HepG2 (cell line): ENCODE results near the gene GNG12. TPM values are rescaled to one million over a fixed set of nuclear protein-coding genes. Genes with fewer than 3 reads are reported as not detected.
A peak's percentile ranks its signal among the peaks of the same experiment; 100 is the strongest.

Experiments
- ARID3A ChIP-seq: IDR thresholded peaks from 2 replicates; pipeline ENCODE4 v1.6.1; 2012; ENCODE audit warnings: low read depth, low read length, improper control_type of control experiment
- DRAP1 ChIP-seq: IDR thresholded peaks from 2 replicates; pipeline ENCODE4 v1.6.1; 2016; ENCODE audit warnings: missing genetic modification reagents, missing compliant biosample characterization
- GMEB1 ChIP-seq: sonication (generic); formaldehyde crosslinking; IDR thresholded peaks from 2 replicates; pipeline ENCODE4 v1.5.1; 2020; ENCODE audit warnings: missing genetic modification reagents, mild to moderate bottlenecking, borderline replicate concordance
- MBD4 ChIP-seq: IDR thresholded peaks from 2 replicates; pipeline ENCODE4 v1.6.1; 2012; ENCODE audit warnings: low read length, inconsistent platforms, borderline replicate concordance
- MTA1 ChIP-seq: sonication (generic); formaldehyde crosslinking; IDR thresholded peaks from 2 replicates; pipeline ENCODE4 v1.4.0; 2020; ENCODE audit warnings: missing genetic modification reagents, mild to moderate bottlenecking, borderline replicate concordance
- NCOA2 ChIP-seq: sonication (generic); formaldehyde crosslinking; IDR thresholded peaks from 2 replicates; pipeline ENCODE4 v1.8.0; 2022; ENCODE audit warnings: inconsistent platforms
- NFE2L2 ChIP-seq: fragments of 150-350 bp; IDR thresholded peaks from 2 replicates; pipeline ENCODE4 v1.6.1; 2014; ENCODE audit warnings: low read length
- NFIC ChIP-seq: IDR thresholded peaks from 2 replicates; pipeline ENCODE4 v1.6.1; 2012; ENCODE audit warnings: mild to moderate bottlenecking, low read length, inconsistent platforms
- POGZ ChIP-seq: sonication (generic); formaldehyde crosslinking; IDR thresholded peaks from 2 replicates; pipeline ENCODE4 v1.4.0; 2020; ENCODE audit warnings: mild to moderate bottlenecking, missing genetic modification reagents
- PREB ChIP-seq: sonication (generic); formaldehyde crosslinking; IDR thresholded peaks from 2 replicates; pipeline ENCODE4 v1.4.0; 2020; ENCODE audit warnings: missing genetic modification reagents
- RARA ChIP-seq: IDR thresholded peaks from 2 replicates; pipeline ENCODE4 v1.6.1; 2016; ENCODE audit warnings: missing genetic modification reagents, missing compliant biosample characterization
- SALL1 ChIP-seq: sonication (generic); formaldehyde crosslinking; IDR thresholded peaks from 2 replicates; pipeline ENCODE4 v1.8.0; 2022; ENCODE audit warnings: mild to moderate bottlenecking, missing genetic modification reagents
- SNAI1 ChIP-seq: sonication (generic); formaldehyde crosslinking; IDR thresholded peaks from 2 replicates; pipeline ENCODE4 v1.5.0; 2020; ENCODE audit warnings: mild to moderate bottlenecking, missing genetic modification reagents, borderline replicate concordance
- TBL1XR1 ChIP-seq: fragments of 150-350 bp; IDR thresholded peaks from 2 replicates; pipeline ENCODE4 v1.6.1; 2014; ENCODE audit warnings: borderline replicate concordance, low read length; ENCODE audit not compliant: partially characterized antibody
- YEATS2 ChIP-seq: sonication (generic); formaldehyde crosslinking; IDR thresholded peaks from 2 replicates; pipeline ENCODE4 v1.4.0; 2020; ENCODE audit warnings: missing genetic modification reagents, borderline replicate concordance
- YEATS4 ChIP-seq: sonication (generic); formaldehyde crosslinking; IDR thresholded peaks from 2 replicates; pipeline ENCODE4 v1.4.0; 2020; ENCODE audit warnings: missing genetic modification reagents, borderline replicate concordance
- ZIK1 ChIP-seq: sonication (generic); formaldehyde crosslinking; IDR thresholded peaks from 2 replicates; pipeline ENCODE4 v1.5.0; 2020; ENCODE audit warnings: mild to moderate bottlenecking, low read depth, missing genetic modification reagents, borderline replicate concordance
- ZNF121 ChIP-seq: sonication (generic); formaldehyde crosslinking; IDR thresholded peaks from 2 replicates; pipeline ENCODE4 v1.5.0; 2020; ENCODE audit warnings: mild to moderate bottlenecking, missing genetic modification reagents
- ZNF230 ChIP-seq: sonication (generic); formaldehyde crosslinking; IDR thresholded peaks from 2 replicates; pipeline ENCODE4 v1.4.0; 2020; ENCODE audit warnings: mild to moderate bottlenecking, missing genetic modification reagents
- ZNF33A ChIP-seq: sonication (generic); formaldehyde crosslinking; IDR thresholded peaks from 2 replicates; pipeline ENCODE4 v1.5.1; 2020; ENCODE audit warnings: missing genetic modification reagents, mild to moderate bottlenecking, moderate library complexity, borderline replicate concordance
- ZNF354B ChIP-seq: sonication (generic); formaldehyde crosslinking; IDR thresholded peaks from 2 replicates; pipeline ENCODE4 v1.8.0; 2022; ENCODE audit warnings: mild to moderate bottlenecking, missing genetic modification reagents
- ZNF552 ChIP-seq: sonication (generic); formaldehyde crosslinking; IDR thresholded peaks from 2 replicates; pipeline ENCODE4 v1.9.0; 2022; ENCODE audit warnings: missing genetic modification reagents, mild to moderate bottlenecking, borderline replicate concordance
- ZNF629 ChIP-seq: sonication (generic); formaldehyde crosslinking; conservative IDR thresholded peaks from 2 replicates; pipeline ENCODE4 v1.5.0; 2020; ENCODE audit warnings: missing genetic modification reagents
- ZNF792 ChIP-seq: IDR thresholded peaks from 2 replicates; pipeline ENCODE4 v1.6.1; 2016
- polyA plus RNA-seq, 8 experiments: library from polyadenylated mRNA; depleted of rRNA in 3 of 8; stranded (reverse) in 7 of 8; unstranded in 1 of 8; fragments of >200 nt; fragmentation: Illumina TruSeq in 4 of 8; extraction: Trizol in 4 of 8; gene quantifications; 2 replicates each; pipeline versions ENCODE4 v1.2.1 to v1.2.3, GENCODE V29; 2011 to 2016; ENCODE audit warnings: low read depth in 4 of 8, missing spikeins in 1 of 8, mixed read lengths in 1 of 8; ENCODE audit not compliant: insufficient read depth in 1 of 8
- total RNA-seq, 5 experiments: library from RNA; depleted of rRNA; stranded (reverse); fragments of >200 nt; fragmentation: Illumina TruSeq; extraction: Trizol; gene quantifications; 2 replicates each; pipeline ENCODE4 v1.2.3, GENCODE V29; 2016; ENCODE audit warnings: low read depth in 1 of 5
- TF ChIP-seq, protein P1 (sequence below): sonication (generic); formaldehyde crosslinking; IDR thresholded peaks from 2 replicates; pipeline ENCODE4 v1.5.1; 2020; ENCODE audit warnings: missing genetic modification reagents, mild to moderate bottlenecking, borderline replicate concordance

The GNG12 gene
- total and polyA plus RNA-seq, 2 of the 13 experiments (the other 11 are each of a cell fraction or from before 2014, with no cell fraction given): 0.11 TPM

DNA sequence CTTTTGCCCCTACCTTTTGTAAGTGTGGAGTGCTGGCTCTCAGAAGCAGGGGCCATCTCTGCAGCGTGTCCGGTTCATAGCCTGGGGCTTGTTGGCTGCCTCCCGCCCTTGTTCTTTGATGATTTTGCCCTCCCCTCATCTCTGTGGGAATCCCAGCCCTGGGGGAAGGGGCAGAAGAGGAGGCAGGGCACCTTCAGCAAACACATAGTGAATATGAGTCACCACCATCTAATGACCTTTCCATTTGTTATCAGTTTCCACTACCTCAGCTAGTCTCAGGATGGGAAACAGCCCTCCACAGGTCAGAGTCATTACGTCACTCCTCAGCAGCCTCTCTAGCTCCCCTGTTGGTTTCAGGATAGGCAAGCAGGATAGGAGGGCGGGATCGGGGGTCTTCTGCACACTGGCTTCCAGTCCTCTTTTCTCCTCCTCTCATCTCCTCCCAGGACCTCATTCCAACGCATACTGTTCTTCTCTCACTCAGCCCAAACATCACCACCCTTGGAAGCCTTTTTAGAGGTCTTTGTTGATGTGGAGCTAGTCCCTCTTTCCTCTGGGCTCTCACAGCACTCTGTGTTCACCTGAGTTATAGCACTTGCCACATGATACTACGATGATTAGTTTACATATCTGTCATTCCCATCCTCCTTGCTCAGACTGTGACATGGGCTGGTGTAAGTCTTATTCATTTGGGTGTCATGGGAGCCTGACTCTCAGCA is 132.4 kb downstream of the GNG12 start (continued):
- TF ChIP-seq YEATS4 (CRISPR knock-in tag) (peak; percentile 37; the same call in 1 of the 2 replicates), MTA1 (CRISPR knock-in tag) (peak; percentile 40; the same call in 1 of the 2 replicates), RARA (CRISPR knock-in tag) (peak; percentile 93), MBD4 (peak; percentile 52; the same call in 1 of the 2 replicates), ZIK1 (no peak), GMEB1 (no peak), YEATS2 (CRISPR knock-in tag) (peak; percentile 66; the same call in 1 of the 2 replicates), ZNF121 (0 out of 2 replicates have a peak, but pooled peaks have one; percentile 12), DRAP1 (peak; percentile 49), PREB (CRISPR knock-in tag) (no peak), NCOA2 (CRISPR knock-in tag) (peak; percentile 88), POGZ (peak; percentile 85), ARID3A (peak; percentile 70; the same call in 1 of the 2 replicates), ZNF230 (CRISPR knock-in tag) (0 out of 2 replicates have a peak, but pooled peaks have one; percentile 55), ZNF792 (peak; percentile 87), ZNF354B (CRISPR knock-in tag) (no peak), ZNF33A (CRISPR knock-in tag) (peak; percentile 72; the same call in 1 of the 2 replicates), NFIC (peak; percentile 54; the same call in 1 of the 2 replicates), NFE2L2 (no peak), SALL1 (CRISPR knock-in tag) (peak; percentile 93), SNAI1 (CRISPR knock-in tag) (no peak), ZNF552 (no peak), ZNF629 (CRISPR knock-in tag) (no peak), TBL1XR1 (peak; percentile 85)
- TF ChIP-seq, protein P1, sequence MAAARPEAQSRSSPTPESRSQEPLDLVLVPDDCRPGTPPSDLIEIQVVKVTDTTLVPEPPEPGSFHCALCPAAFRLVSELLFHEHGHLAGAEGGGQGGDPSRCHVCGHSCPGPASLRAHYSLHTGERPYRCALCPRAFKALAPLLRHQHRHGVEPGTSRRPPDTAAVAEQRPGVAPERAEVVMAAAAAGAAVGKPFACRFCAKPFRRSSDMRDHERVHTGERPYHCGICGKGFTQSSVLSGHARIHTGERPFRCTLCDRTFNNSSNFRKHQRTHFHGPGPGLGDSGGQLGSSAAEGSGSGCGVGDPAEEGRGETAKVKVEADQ (CRISPR knock-in tag): 0 out of 2 replicates have a peak, but pooled peaks have one; percentile 64
